HCT116 (cell line): ENCODE data around the gene CATSPERD. TPM values are rescaled to one million over a fixed set of nuclear protein-coding genes. Genes with fewer than 3 reads are reported as not detected.

Source experiments
- ATAC-seq: fragments of 200-7000 bp; cut with Tn5 transposase; 2 replicates; pipeline ENCODE4 v1.9.1; 2020; ENCODE audit warnings: mild to moderate bottlenecking, moderate library complexity
- BruUV-seq: library from RNA; stranded (reverse); fragments of 400-500 nt; replicated peaks from 2 replicates; lab custom pipeline; 2021; lab: Mats Ljungman, UMichigan
- CTCF ChIA-PET: fragments of 300-600 bp; sonication (Branson Sonifier 250); formaldehyde crosslinking; loops from one replicate; lab custom pipeline; 2021; ENCODE audit warnings: antibody characterized with exemption; lab: Charles Lee
- POLR2A ChIA-PET: fragments of 300-600, 350-600 bp; sonication (Branson Sonifier 250); formaldehyde crosslinking; loops from one replicate; lab custom pipeline; 2021; ENCODE audit warnings: antibody characterized with exemption; lab: Charles Lee
- RAD21 ChIA-PET, 2 experiments: fragments of 300-600 bp; sonication (Branson Sonifier 250); formaldehyde crosslinking; loops; one replicate each; lab custom pipeline; 2023; ENCODE audit warnings: low total read pairs in 2 of 2; ENCODE audit not compliant: uncharacterized antibody in 2 of 2, unreplicated experiment in 2 of 2, low non-redundant PET in 1 of 2; lab: Charles Lee
- DNase-seq: peaks from one replicate; pipeline ENCODE4 v3.0.0-alpha.2; 2010; ENCODE audit warnings: low read depth, low spot score
- H2AFZ ChIP-seq: fragments of 200-600 bp; shearing (Covaris generic), sonication (generic); 2 replicates; pipeline ENCODE4 v1.6.1; 2017; ENCODE audit warnings: low read depth, mixed run types, mixed read lengths, antibody characterized with exemption, low read length; ENCODE audit not compliant: poor library complexity, severe bottlenecking
- H3K27ac ChIP-seq: 2 replicates; pipeline ENCODE4 v1.5.1; 2012; ENCODE audit warnings: low read depth, low read length
- H3K27me3 ChIP-seq: fragments of 200-600 bp; sonication (generic); 2 replicates; pipeline ENCODE4 v1.6.1; 2016; ENCODE audit warnings: mixed run types, low read length, mixed read lengths; ENCODE audit not compliant: insufficient read depth
- H3K36me3 ChIP-seq, 2 experiments: fragments of 200-500 bp in 1 of 2; fragments of 200-600 bp in 1 of 2; sonication (Bioruptor generic) in 1 of 2; sonication (generic) in 1 of 2; 2 replicates each; pipeline versions ENCODE4 v1.5.1 to v1.6.1; 2014 to 2016; ENCODE audit warnings: low read length in 2 of 2, inconsistent platforms in 1 of 2, mixed read lengths in 1 of 2, mixed run types in 1 of 2; ENCODE audit not compliant: insufficient read depth in 2 of 2, control insufficient read depth in 1 of 2
- H3K4me1 ChIP-seq, 2 experiments: fragments of 200-600 bp in 1 of 2; sonication (generic) in 1 of 2; 2 replicates each; pipeline versions ENCODE4 v1.5.1 to v1.6.1; 2012 to 2017; ENCODE audit warnings: low read length in 2 of 2, inconsistent platforms in 1 of 2, mild to moderate bottlenecking in 1 of 2, mixed read lengths in 1 of 2, mixed run types in 1 of 2, moderate library complexity in 1 of 2; ENCODE audit not compliant: insufficient read depth in 2 of 2, control insufficient read depth in 1 of 2
- H3K4me2 ChIP-seq: fragments of 200-600 bp; sonication (generic); 2 replicates; pipeline ENCODE4 v1.6.1; 2017; ENCODE audit warnings: mixed run types, low read length, mixed read lengths
- H3K4me3 ChIP-seq, 2 experiments: fragments of 200-600 bp in 1 of 2; sonication (generic) in 1 of 2; replicated peaks in 1 of 2; 2 replicates each; pipeline ENCODE4 v1.5.1; 2011 to 2016; ENCODE audit warnings: low read length in 2 of 2, control low read depth in 1 of 2, low read depth in 1 of 2, mild to moderate bottlenecking in 1 of 2, mixed read lengths in 1 of 2, mixed run types in 1 of 2
- H3K79me2 ChIP-seq: fragments of 200-600 bp; sonication (generic); 2 replicates; pipeline ENCODE4 v1.6.1; 2017; ENCODE audit warnings: mild to moderate bottlenecking, mixed run types, low read length, moderate library complexity, mixed read lengths; ENCODE audit not compliant: insufficient read depth
- H3K9ac ChIP-seq: fragments of 200-600 bp; sonication (generic); 2 replicates; pipeline ENCODE4 v1.6.1; 2016; ENCODE audit warnings: low read length, mixed read lengths
- H3K9me2 ChIP-seq: fragments of 200-600 bp; sonication (generic), shearing (Covaris generic); 2 replicates; pipeline ENCODE4 v1.6.1; 2017; ENCODE audit warnings: mixed run types, mild to moderate bottlenecking, moderate library complexity; ENCODE audit not compliant: insufficient read depth
- H3K9me3 ChIP-seq, 2 experiments: fragments of 200-500 bp in 1 of 2; fragments of 200-600 bp in 1 of 2; sonication (Bioruptor generic) in 1 of 2; sonication (generic) in 1 of 2; 2 replicates each; pipeline ENCODE4 v1.6.1; 2014 to 2017; ENCODE audit warnings: low read length in 2 of 2, mixed read lengths in 2 of 2, inconsistent platforms in 1 of 2, low read depth in 1 of 2, mild to moderate bottlenecking in 1 of 2, mixed run types in 1 of 2, moderate library complexity in 1 of 2; ENCODE audit not compliant: control insufficient read depth in 1 of 2, insufficient read depth in 1 of 2
- H4K20me1 ChIP-seq: fragments of 200-600 bp; sonication (generic), shearing (Covaris generic); 2 replicates; pipeline ENCODE4 v1.6.1; 2017; ENCODE audit warnings: mixed run types, mild to moderate bottlenecking, moderate library complexity; ENCODE audit not compliant: insufficient read depth
- ATF3 ChIP-seq: IDR thresholded peaks from 2 replicates; pipeline ENCODE4 v1.6.1; 2012
- EGR1 ChIP-seq: IDR thresholded peaks from 2 replicates; pipeline ENCODE4 v1.6.1; 2012; ENCODE audit warnings: low read depth
- EZH2phosphoT487 ChIP-seq: fragments of 200-600 bp; IDR thresholded peaks from 2 replicates; pipeline ENCODE4 v1.6.1; 2018; ENCODE audit warnings: antibody characterized with exemption, borderline replicate concordance
- FOSL1 ChIP-seq: IDR thresholded peaks from 2 replicates; pipeline ENCODE4 v1.6.1; 2012; ENCODE audit warnings: low read depth
- JUND ChIP-seq: IDR thresholded peaks from 2 replicates; pipeline ENCODE4 v1.6.1; 2012
- MAX ChIP-seq: IDR thresholded peaks from 2 replicates; pipeline ENCODE4 v1.6.1; 2012
- POLR2A ChIP-seq: IDR thresholded peaks from 2 replicates; pipeline ENCODE4 v1.7.0; 2011; ENCODE audit warnings: borderline replicate concordance; ENCODE audit not compliant: insufficient read depth, insufficient read length; ENCODE audit errors: extremely low read depth
- SIN3A ChIP-seq: IDR thresholded peaks from 2 replicates; pipeline ENCODE4 v1.6.1; 2012; ENCODE audit warnings: low read depth
- SRF ChIP-seq: IDR thresholded peaks from 2 replicates; pipeline ENCODE4 v1.6.1; 2012; ENCODE audit warnings: low read depth
- ZBTB33 ChIP-seq: IDR thresholded peaks from 2 replicates; pipeline ENCODE4 v1.6.1; 2011; ENCODE audit warnings: mild to moderate bottlenecking, low read length, moderate library complexity; ENCODE audit not compliant: insufficient replicate concordance; ENCODE audit errors: extremely low read depth
- ZFX ChIP-seq: fragments of 450-650 bp; IDR thresholded peaks from 2 replicates; pipeline ENCODE4 v1.6.1; 2017
- ZNF274 ChIP-seq: fragments of 200-500 bp; sonication (Bioruptor generic); IDR thresholded peaks from 2 replicates; pipeline ENCODE4 v1.6.1; 2014; ENCODE audit warnings: mild to moderate bottlenecking, low read depth, low read length, inconsistent platforms
- intact Hi-C: fragments of 100-400 bp; cut with micrococcal nuclease; formaldehyde crosslinking; loops from 2 replicates; pipeline ENCODE4 v1.10.0; 2022
- total RNA-seq: library from RNA; stranded (reverse); gene quantifications from one replicate; pipeline ENCODE4 v1.2.1, GENCODE V29; 2021; ENCODE audit not compliant: unreplicated experiment

The CATSPERD gene
- total RNA-seq, 1 experiment from 2014 or later, result not detected

- Histone ChIP-seq H3K9me2 (no peaks in the 10 kb centered on the region), H3K9ac (no peak overlapping the region), H3K4me2 (no peak overlapping the region), H3K36me3 (no peaks in the 10 kb centered on the region), H4K20me1 (no peaks in the 10 kb centered on the region), H3K9me3 (no peaks in the 10 kb centered on the region), H3K79me2 (no peaks in the 10 kb centered on the region), H3K27ac (no peak overlapping the region), H3K4me3 (no peak overlapping the region), H3K4me1 (peaks cover 0 to 11% of the 10 kb centered on the region in 2 experiments; a peak in 3 of 4 replicates), H3K27me3 (no peaks in the 10 kb centered on the region), H2AFZ (no peak overlapping the region)
- POLR2A ChIA-PET, result no interaction called here
- DNase-seq, result no peak
- BruUV-seq, result no TSS peak
- intact Hi-C loops, result loop anchor here (2.0 kb wide), 1 partner anchor 18 kb away; the partner anchor contains the start of gene DUS3L
- CTCF ChIA-PET, result interaction anchor here (0.6 to 1.1 kb wide), 2 partner anchors 18 to 48 kb away, joined by 4 read pairs; partner anchors contain the start of gene DUS3L
- RAD21 ChIA-PET, result no interaction called here
- TF ChIP-seq SIN3A, result no peak
- TF ChIP-seq ZFX, result no peak
- no peak for TF ChIP-seq ZNF274
- TF ChIP-seq EZH2phosphoT487, result no peak
- TF ChIP-seq JUND, result no peak
- TF ChIP-seq SRF, result no peak
- no peak for TF ChIP-seq POLR2A
- no peak for TF ChIP-seq MAX
- TF ChIP-seq EGR1, result no peak
- TF ChIP-seq ATF3, result no peak
- no peak for TF ChIP-seq ZBTB33
- TF ChIP-seq FOSL1, result no peak
- no peak for ATAC-seq
These were observed 52.0 kb downstream of the CATSPERD start for GRCh38 chr19:5772416-5772815.
